K562 (cell line): ENCODE results near the gene LSM6. TPM values are rescaled to one million over a fixed set of nuclear protein-coding genes. Genes with fewer than 3 reads are reported as not detected.

Experiments
- ATAC-seq: fragments of 200-7000 bp; cut with Tn5 transposase; 3 replicates; pipeline ENCODE4 v1.9.1; 2020; ENCODE audit warnings: moderate library complexity
- BruUV-seq: library from RNA; stranded (reverse); fragments of 400-500 nt; replicated peaks from 2 replicates; lab custom pipeline; 2021; lab: Mats Ljungman, UMichigan
- CTCF ChIA-PET: fragments of 300-600 bp; formaldehyde crosslinking; extraction: SDS; loops from one replicate; lab custom pipeline; 2021; ENCODE audit warnings: low intra/inter-chr PET ratio; lab: Yijun Ruan, JAX
- POLR2A ChIA-PET: fragments of 300-600, 350-650 bp; sonication (Branson Sonifier 250); formaldehyde crosslinking; extraction: SDS; loops from one replicate; lab custom pipeline; 2021; ENCODE audit warnings: antibody characterized with exemption, inconsistent platforms; lab: Yijun Ruan, JAX
- DNase-seq, 4 experiments: peaks; one replicate each; pipeline versions ENCODE4 v3.0.0 to v3.0.0-alpha.2; 2011 to 2018; ENCODE audit warnings: low spot score in 3 of 4, mixed read lengths in 3 of 4; ENCODE audit errors: extremely low read depth in 1 of 4
- FAIRE-seq: peaks from 2 replicates; lab custom pipeline; 2011; peaks lifted over from hg19 to GRCh38; lab: Jason Lieb, UNC
- H2AFZ ChIP-seq: 2 replicates; pipeline ENCODE4 v1.6.0; 2011; ENCODE audit warnings: low read depth, low read length, control low read depth, inconsistent platforms
- H3K27ac ChIP-seq: fragments of 200-600 bp; 3 replicates; pipeline ENCODE4 v1.8.0; 2011; ENCODE audit warnings: low read depth, mild to moderate bottlenecking, control low read depth, inconsistent platforms, low read length, moderate library complexity, mixed read lengths; ENCODE audit errors: extremely low read depth
- H3K27me3 ChIP-seq, 2 experiments: fragments of 300-600 bp in 1 of 2; 2 replicates in 1 of 2; 3 replicates in 1 of 2; pipeline versions ENCODE4 v1.6.0 to v1.8.0; 2011; ENCODE audit warnings: inconsistent platforms in 2 of 2, low read length in 2 of 2, mild to moderate bottlenecking in 1 of 2, mixed read lengths in 1 of 2, moderate library complexity in 1 of 2; ENCODE audit not compliant: control insufficient read depth in 2 of 2, insufficient read depth in 2 of 2
- H3K36me3 ChIP-seq: fragments of 300-600 bp; 3 replicates; pipeline ENCODE4 v1.8.0; 2011; ENCODE audit warnings: mild to moderate bottlenecking, low read length, inconsistent platforms; ENCODE audit not compliant: control insufficient read depth, insufficient read depth
- H3K4me1 ChIP-seq, 2 experiments: fragments of 200-600 bp in 1 of 2; replicated peaks in 1 of 2; 2 replicates in 1 of 2; 3 replicates in 1 of 2; pipeline versions ENCODE4 v1.5.1 to v1.8.0; 2011; ENCODE audit warnings: inconsistent platforms in 2 of 2, low read length in 2 of 2, mild to moderate bottlenecking in 1 of 2, mixed read lengths in 1 of 2, moderate library complexity in 1 of 2; ENCODE audit not compliant: control insufficient read depth in 2 of 2, insufficient read depth in 2 of 2
- H3K4me2 ChIP-seq: 2 replicates; pipeline ENCODE4 v1.6.1; 2011; ENCODE audit warnings: low read length, control low read depth, inconsistent platforms, mixed read lengths; ENCODE audit not compliant: insufficient read depth
- H3K4me3 ChIP-seq: fragments of 200-600 bp; sonication (generic), shearing (Covaris generic); 2 replicates; pipeline ENCODE4 v1.5.1; 2016; ENCODE audit warnings: control low read depth, inconsistent platforms
- H3K79me2 ChIP-seq: fragments of 200-600 bp; 3 replicates; pipeline ENCODE4 v1.8.0; 2011; ENCODE audit warnings: low read length, inconsistent platforms; ENCODE audit not compliant: control insufficient read depth, insufficient read depth
- H3K9ac ChIP-seq, 2 experiments: 2 replicates each; pipeline versions ENCODE4 v1.6.0 to v1.6.1; 2011; ENCODE audit warnings: low read depth in 2 of 2, low read length in 2 of 2, control low read depth in 1 of 2, inconsistent platforms in 1 of 2, mild to moderate bottlenecking in 1 of 2, mixed read lengths in 1 of 2; ENCODE audit not compliant: insufficient read depth in 1 of 2
- H3K9me1 ChIP-seq: one replicate; pipeline ENCODE4 v1.6.0; 2011; ENCODE audit warnings: inconsistent platforms, mild to moderate bottlenecking, low read length, moderate library complexity; ENCODE audit not compliant: control insufficient read depth, insufficient read depth
- H3K9me3 ChIP-seq: replicated peaks from 2 replicates; pipeline ENCODE4 v1.5.1; 2011; ENCODE audit warnings: low read depth, low read length, inconsistent platforms; ENCODE audit not compliant: control insufficient read depth, insufficient read depth
- H4K20me1 ChIP-seq: replicated peaks from 2 replicates; pipeline ENCODE4 v1.6.1; 2011; ENCODE audit warnings: low read length, inconsistent platforms, mixed read lengths; ENCODE audit not compliant: control insufficient read depth, insufficient read depth
- CHD1 ChIP-seq: fragments of 200-600 bp; sonication (generic); IDR thresholded peaks from one replicate; pipeline ENCODE4 v1.6.1; 2012; ENCODE audit warnings: mild to moderate bottlenecking, moderate library complexity, low read length, inconsistent platforms
- NFE2L1 ChIP-seq: fragments of 450-650 bp; IDR thresholded peaks from 2 replicates; pipeline ENCODE4 v1.6.1; 2016; ENCODE audit warnings: missing genetic modification characterization, low read depth, mild to moderate bottlenecking, missing compliant biosample characterization, moderate library complexity, borderline replicate concordance
- ZBTB7A ChIP-seq: IDR thresholded peaks from 2 replicates; pipeline ENCODE4 v1.6.1; 2011; ENCODE audit warnings: low read depth, mild to moderate bottlenecking, low read length, moderate library complexity, borderline replicate concordance; ENCODE audit not compliant: control insufficient read depth
- ZFP36 ChIP-seq: fragments of 150-350 bp; IDR thresholded peaks from 2 replicates; pipeline ENCODE4 v1.6.1; 2018; ENCODE audit warnings: low read length, low read depth; ENCODE audit not compliant: partially characterized antibody
- ZNF134 ChIP-seq: fragments of 250-450 bp; sonication (Bioruptor Pico); conservative IDR thresholded peaks from 2 replicates; pipeline ENCODE4 v1.4.0; 2020
- ZNF764 ChIP-seq: fragments of 250-450 bp; sonication (Bioruptor Pico); IDR thresholded peaks from 2 replicates; pipeline ENCODE4 v1.4.0; 2020; ENCODE audit warnings: low read depth, mild to moderate bottlenecking, moderate library complexity
- WGBS: fragments of 100-300 bp; shearing (Covaris generic); methylation state at CpG from one replicate; pipeline ENCODE4 v1.1.6; 2016; ENCODE audit warnings: low coverage, mixed read lengths; ENCODE audit not compliant: insufficient coverage; ENCODE audit errors: missing lambda C conversion rate; 5-methylcytosine and 5-hydroxymethylcytosine counted together
- in situ Hi-C: fragments of 300-500 bp; cut with MboI; formaldehyde crosslinking; loops from 4 replicates; pipeline ENCODE4 v1.15.0; 2018; ENCODE audit warnings: inconsistent platforms, mixed read lengths
- intact Hi-C: fragments of 100-400 bp; cut with micrococcal nuclease; formaldehyde crosslinking; loops from 2 replicates; pipeline ENCODE4 v1.14.2; 2022
- polyA plus RNA-seq, 8 experiments: library from polyadenylated mRNA; depleted of rRNA in 4 of 8; stranded (reverse) in 5 of 8; unstranded in 3 of 8; fragments of >200 nt; fragmentation: Nextera tagmentation in 2 of 8; fragmentation: Illumina TruSeq in 1 of 8; extraction: Ambion mirVana in 2 of 8; extraction: Trizol in 1 of 8; gene quantifications; 2 replicates each; pipeline versions ENCODE4 v1.2.1 to v1.2.3, GENCODE V29; 2011 to 2014; ENCODE audit warnings: inconsistent platforms in 1 of 8, missing spikeins in 1 of 8
- total RNA-seq, 7 experiments: library from RNA; depleted of rRNA in 6 of 7; stranded (reverse); fragments of >200 nt in 6 of 7; fragmentation: Illumina TruSeq in 2 of 7; extraction: Trizol in 2 of 7; gene quantifications; 2 replicates each; pipeline versions ENCODE4 v1.2.1 to v1.2.3, GENCODE V29; 2011 to 2021; ENCODE audit warnings: low replicate concordance in 1 of 7
- TF ChIP-seq, protein P1 (sequence below): sonication (generic); formaldehyde crosslinking; IDR thresholded peaks from 2 replicates; pipeline ENCODE4 v1.8.0; 2022; ENCODE audit warnings: missing genetic modification reagents, mild to moderate bottlenecking, borderline replicate concordance
- TF ChIP-seq, protein P2 (sequence below): fragments of 250-450 bp; sonication (Bioruptor Pico); IDR thresholded peaks from 2 replicates; pipeline ENCODE4 v1.8.0; 2021; ENCODE audit warnings: moderate library complexity, mild to moderate bottlenecking, inconsistent platforms

LSM6 gene
- total and polyA plus RNA-seq, 9 of the 15 experiments (the other 6 are each of a cell fraction or from before 2014, with no cell fraction given) = 39.9 to 150 (median 97.4) TPM

DNA sequence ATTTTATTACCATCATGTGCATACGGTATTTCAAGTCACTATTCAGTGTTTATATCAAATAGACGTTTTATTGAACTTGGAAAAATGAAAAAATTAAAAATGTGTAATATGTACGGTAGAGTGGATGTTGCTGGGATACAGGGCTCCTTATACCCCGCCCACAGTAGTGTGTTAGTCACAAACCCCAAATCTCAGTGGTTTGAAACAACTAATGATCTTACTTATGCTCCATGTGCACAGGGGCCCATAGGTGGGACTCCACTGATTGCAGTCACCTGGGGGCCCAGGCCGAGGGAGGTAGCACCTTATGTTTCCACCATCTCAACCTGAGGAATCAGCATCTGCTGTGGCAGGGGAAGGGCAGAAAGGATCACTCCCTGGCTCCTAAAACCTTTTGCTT is 18.1 kb downstream of the LSM6 start:
- ChIA-PET POLR2A (no interaction called here), CTCF (no interaction called here)
- Histone ChIP-seq H3K27ac (no peak overlapping the region), H3K4me3 (no peak overlapping the region), H3K36me3 (peaks cover 25% of the 10 kb centered on the region; the same call in 2 of the 3 replicates), H4K20me1 (no peaks in the 10 kb centered on the region), H3K4me2 (no peak overlapping the region), H3K9me1 (no peaks in the 10 kb centered on the region), H3K9me3 (no peaks in the 10 kb centered on the region), H3K4me1 (no peaks in the 10 kb centered on the region), H3K9ac (no peak overlapping the region), H3K27me3 (peaks cover 3 to 9% of the 10 kb centered on the region in 2 experiments; a peak in 3 of 5 replicates), H2AFZ (no peak overlapping the region), H3K79me2 (no peaks in the 10 kb centered on the region)
- BruUV-seq = no TSS peak
- DNase-seq = no peak
- intact Hi-C loops = no loop called here
- TF ChIP-seq ZFP36 (no peak), CHD1 (no peak)
- WGBS = 44% methylated on average over 5 of the region's 5 CpGs
- no peak for ATAC-seq
- in situ Hi-C loops = no loop called here
- no peak for FAIRE-seq

DNA sequence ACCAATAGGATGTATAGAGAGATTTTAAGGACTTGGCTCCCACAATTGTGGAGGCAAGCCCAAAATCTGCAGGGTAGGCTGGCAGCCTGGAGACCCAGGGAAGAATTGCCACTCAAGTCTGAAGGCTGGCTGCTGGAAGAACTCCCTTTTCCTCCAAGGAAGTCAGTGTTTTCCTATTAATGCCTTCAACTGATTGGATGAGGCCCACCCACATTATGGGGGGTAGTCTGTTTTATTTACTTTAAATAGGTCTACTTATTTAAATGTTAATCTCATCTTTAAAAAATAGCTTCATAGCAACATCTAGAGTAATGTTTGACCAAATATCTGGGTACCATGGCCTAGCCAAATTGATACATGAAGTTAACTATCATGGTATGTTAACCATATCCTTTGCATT is 18.7 kb downstream of the LSM6 start:
- Histone ChIP-seq H3K27me3 (peaks cover 3 to 10% of the 10 kb centered on the region in 2 experiments; a peak in 3 of 5 replicates), H3K9me1 (no peaks in the 10 kb centered on the region), H3K4me2 (no peak overlapping the region), H2AFZ (no peak overlapping the region), H3K36me3 (peaks cover 22% of the 10 kb centered on the region; the same call in 2 of the 3 replicates), H3K9ac (no peak overlapping the region), H4K20me1 (no peaks in the 10 kb centered on the region)
- no peak for ATAC-seq
- intact Hi-C loops = no loop called here
- no peak for DNase-seq
- POLR2A ChIA-PET = no interaction called here
- in situ Hi-C loops = no loop called here
- TF ChIP-seq ZBTB7A (no peak), NFE2L1 (no peak), ZNF134 (CRISPR knock-in tag) (peak; percentile 96), ZNF764 (CRISPR knock-in tag) (no peak)
- TF ChIP-seq, protein P1, sequence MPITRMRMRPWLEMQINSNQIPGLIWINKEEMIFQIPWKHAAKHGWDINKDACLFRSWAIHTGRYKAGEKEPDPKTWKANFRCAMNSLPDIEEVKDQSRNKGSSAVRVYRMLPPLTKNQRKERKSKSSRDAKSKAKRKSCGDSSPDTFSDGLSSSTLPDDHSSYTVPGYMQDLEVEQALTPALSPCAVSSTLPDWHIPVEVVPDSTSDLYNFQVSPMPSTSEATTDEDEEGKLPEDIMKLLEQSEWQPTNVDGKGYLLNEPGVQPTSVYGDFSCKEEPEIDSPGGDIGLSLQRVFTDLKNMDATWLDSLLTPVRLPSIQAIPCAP = no peak
- TF ChIP-seq, protein P2, sequence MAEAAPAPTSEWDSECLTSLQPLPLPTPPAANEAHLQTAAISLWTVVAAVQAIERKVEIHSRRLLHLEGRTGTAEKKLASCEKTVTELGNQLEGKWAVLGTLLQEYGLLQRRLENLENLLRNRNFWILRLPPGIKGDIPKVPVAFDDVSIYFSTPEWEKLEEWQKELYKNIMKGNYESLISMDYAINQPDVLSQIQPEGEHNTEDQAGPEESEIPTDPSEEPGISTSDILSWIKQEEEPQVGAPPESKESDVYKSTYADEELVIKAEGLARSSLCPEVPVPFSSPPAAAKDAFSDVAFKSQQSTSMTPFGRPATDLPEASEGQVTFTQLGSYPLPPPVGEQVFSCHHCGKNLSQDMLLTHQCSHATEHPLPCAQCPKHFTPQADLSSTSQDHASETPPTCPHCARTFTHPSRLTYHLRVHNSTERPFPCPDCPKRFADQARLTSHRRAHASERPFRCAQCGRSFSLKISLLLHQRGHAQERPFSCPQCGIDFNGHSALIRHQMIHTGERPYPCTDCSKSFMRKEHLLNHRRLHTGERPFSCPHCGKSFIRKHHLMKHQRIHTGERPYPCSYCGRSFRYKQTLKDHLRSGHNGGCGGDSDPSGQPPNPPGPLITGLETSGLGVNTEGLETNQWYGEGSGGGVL (CRISPR knock-in tag) = no peak
- TF ChIP-seq, all 486 proteins: peak for 1
- no peaks in the 10 kb centered on the region for H3K79me2 ChIP-seq
- no peaks in the 10 kb centered on the region for H3K4me1 ChIP-seq
- H3K27ac ChIP-seq = no peak overlapping the region
- no peak overlapping the region for H3K4me3 ChIP-seq
- no peak for FAIRE-seq
- CTCF ChIA-PET = no interaction called here
- no peaks in the 10 kb centered on the region for H3K9me3 ChIP-seq
- BruUV-seq = no TSS peak
